GM10248 (cell line): ENCODE data around the gene CASP14.

Source experiments
- CTCF ChIA-PET: fragments of 300-600 bp; sonication (Branson Sonifier 250); formaldehyde crosslinking; extraction: SDS; loops from one replicate; lab custom pipeline; 2021; ENCODE audit warnings: antibody characterized with exemption; lab: Yijun Ruan, JAX
- POLR2A ChIA-PET: fragments of 350-650 bp; sonication (Branson Sonifier 250); formaldehyde crosslinking; extraction: SDS; loops from one replicate; lab custom pipeline; 2020; ENCODE audit warnings: antibody characterized with exemption; lab: Yijun Ruan, JAX
- DNase-seq: peaks from one replicate; pipeline ENCODE4 v3.0.0; 2012; ENCODE audit errors: extremely low spot score
- TF ChIP-seq, protein P1 (sequence below): IDR thresholded peaks from 2 replicates; pipeline ENCODE4 v1.5.1; 2012; ENCODE audit warnings: mild to moderate bottlenecking, low read depth; ENCODE audit errors: extremely low read depth, missing control alignments, control extremely low read depth

Gene CASP14

DNA sequence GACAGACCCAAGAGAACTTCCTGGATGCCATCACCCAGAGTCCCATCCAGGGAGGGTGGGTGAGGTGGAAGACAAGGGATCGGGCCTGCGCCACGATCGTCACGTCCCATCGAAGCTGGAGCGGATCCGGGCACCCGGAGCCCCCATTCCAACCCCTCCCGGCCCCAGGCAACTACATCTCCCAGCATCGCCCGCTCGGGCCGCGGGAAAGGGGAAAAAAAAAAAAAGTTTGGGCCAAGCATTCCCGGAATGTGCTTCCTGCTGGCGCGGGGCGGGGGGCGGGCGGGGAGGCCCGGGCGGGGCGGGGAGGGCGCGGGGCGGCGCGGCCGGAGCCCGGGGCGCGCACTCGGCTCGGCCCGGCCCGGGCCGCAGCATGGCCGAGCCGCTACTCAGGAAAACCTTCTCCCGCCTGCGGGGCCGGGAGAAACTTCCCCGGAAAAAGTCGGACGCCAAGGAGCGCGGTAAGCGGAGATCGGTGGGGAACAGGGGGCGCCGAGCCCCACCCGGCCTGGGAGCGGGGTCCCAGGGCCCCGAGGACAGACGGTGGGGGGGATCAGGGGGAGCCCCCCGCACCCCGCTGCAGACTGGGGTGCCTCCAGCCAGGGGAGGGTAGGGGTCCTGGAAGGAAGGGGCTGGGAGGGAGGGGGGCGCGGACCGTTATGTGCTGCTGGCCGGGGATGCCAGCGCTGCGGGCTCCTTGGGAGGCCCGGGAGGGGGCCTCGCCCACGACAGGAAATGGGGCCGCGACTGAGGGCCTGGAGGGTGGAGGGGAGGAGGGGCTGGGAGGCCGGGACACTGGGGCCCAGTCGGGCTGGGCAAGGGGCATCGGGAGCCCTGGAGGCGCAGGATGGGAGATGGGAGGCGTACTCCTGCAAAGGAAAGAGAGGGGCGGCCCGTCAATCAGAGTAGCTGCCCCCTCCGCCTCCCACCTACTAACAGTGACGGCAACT is 58.1 kb downstream of the CASP14 start, which contains the start of gene SYDE1:
SYDE1 (plus strand) TSS at position 341 of the 950 bp plus-strand sequence; CDS start at position 374, 33 bp downstream.
- CTCF ChIA-PET = interaction anchor here (1.1 to 1.5 kb wide), 3 partner anchors 11 to 468 kb away, joined by 3 to 5 read pairs (median 3); no protein-coding TSS in a partner anchor
- POLR2A ChIA-PET = no interaction called here
- DNase-seq = no peak
- TF ChIP-seq, protein P1, sequence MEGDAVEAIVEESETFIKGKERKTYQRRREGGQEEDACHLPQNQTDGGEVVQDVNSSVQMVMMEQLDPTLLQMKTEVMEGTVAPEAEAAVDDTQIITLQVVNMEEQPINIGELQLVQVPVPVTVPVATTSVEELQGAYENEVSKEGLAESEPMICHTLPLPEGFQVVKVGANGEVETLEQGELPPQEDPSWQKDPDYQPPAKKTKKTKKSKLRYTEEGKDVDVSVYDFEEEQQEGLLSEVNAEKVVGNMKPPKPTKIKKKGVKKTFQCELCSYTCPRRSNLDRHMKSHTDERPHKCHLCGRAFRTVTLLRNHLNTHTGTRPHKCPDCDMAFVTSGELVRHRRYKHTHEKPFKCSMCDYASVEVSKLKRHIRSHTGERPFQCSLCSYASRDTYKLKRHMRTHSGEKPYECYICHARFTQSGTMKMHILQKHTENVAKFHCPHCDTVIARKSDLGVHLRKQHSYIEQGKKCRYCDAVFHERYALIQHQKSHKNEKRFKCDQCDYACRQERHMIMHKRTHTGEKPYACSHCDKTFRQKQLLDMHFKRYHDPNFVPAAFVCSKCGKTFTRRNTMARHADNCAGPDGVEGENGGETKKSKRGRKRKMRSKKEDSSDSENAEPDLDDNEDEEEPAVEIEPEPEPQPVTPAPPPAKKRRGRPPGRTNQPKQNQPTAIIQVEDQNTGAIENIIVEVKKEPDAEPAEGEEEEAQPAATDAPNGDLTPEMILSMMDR = no peak
